A549 treated with Mapracorat at 1 μM for 4 hours (cell line): ENCODE results near the gene OR8J1. TPM values are rescaled to one million over a fixed set of nuclear protein-coding genes. Genes with fewer than 3 reads are reported as not detected.

Experiments
- total RNA-seq: library from RNA; stranded (reverse); fragments of 200-300 nt; extraction: Qiagen RNA extraction; gene quantifications from 5 replicates; pipeline ENCODE4 v1.2.3, GENCODE V29; 2022

Gene OR8J1, protein sequence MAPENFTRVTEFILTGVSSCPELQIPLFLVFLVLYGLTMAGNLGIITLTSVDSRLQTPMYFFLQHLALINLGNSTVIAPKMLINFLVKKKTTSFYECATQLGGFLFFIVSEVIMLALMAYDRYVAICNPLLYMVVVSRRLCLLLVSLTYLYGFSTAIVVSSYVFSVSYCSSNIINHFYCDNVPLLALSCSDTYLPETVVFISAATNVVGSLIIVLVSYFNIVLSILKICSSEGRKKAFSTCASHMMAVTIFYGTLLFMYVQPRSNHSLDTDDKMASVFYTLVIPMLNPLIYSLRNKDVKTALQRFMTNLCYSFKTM
- total RNA-seq = not detected in 5 replicates

DNA sequence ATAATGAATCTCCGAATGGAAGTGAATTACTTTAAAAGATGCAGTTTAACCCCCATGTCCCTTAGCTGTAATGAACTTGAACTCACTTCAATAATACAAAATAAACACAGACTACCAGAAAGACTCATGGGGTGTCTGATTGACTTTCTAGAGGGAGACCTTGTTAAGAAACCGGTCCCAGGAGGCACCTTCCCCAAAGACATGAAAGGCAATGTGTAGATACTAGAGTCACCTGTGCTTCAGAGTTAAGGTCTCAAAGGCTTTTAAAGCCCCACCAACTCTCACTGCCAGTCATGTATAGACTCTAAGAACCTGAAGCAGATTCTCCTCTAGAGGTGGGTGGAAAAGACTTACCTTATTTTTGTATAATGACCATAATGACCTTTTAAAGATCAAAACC is at the start of gene OR8J1:
OR8J1 (plus strand) TSS at position 301 of the 400 bp plus-strand sequence. CDS start 5,956 bp downstream, outside the sequence.

DNA sequence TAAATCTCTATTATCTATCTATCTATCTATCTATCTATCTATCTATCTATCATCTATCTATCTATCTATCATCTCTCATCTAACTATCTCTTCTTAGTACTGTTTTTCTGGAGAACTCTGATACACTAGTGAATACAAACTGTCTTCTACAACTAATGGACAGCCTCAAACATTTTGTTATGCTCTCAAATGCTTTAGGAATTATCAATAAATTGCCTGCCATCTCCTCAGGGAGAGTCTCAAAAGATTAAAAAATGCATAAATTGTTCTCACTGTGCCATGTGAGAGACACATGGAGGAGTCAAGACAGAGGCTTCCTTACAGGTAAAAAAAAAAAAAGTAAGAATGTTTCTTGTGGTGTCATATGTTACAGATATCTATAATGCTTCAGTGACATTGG is 39.2 kb upstream of the OR8J1 start, which contains the start of gene OR8K3:
OR8K3 (plus strand) TSS at position 301 of the 400 bp plus-strand sequence. CDS start 3,163 bp downstream, outside the sequence.

DNA sequence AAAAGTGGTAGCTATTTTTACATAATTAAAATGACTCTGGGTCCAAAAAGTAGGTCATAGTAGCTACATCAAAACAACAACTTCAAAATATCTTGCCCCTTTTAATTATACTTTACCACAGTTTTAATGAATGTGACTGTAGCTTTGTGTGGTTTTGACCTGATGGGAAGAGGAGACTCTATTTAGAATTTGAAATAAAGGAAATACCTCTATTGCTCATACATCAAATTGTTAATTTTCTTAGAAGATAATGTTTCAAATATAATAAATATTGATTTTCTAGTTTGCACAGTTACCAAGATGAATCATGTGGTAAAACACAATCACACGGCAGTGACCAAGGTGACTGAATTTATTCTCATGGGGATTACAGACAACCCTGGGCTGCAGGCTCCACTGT is 8.4 kb upstream of the OR8J1 start, which contains the start of gene OR8K1:
OR8K1 (plus strand) TSS at position 301 of the 400 bp plus-strand sequence; CDS start at position 301, 0 bp downstream.

DNA sequence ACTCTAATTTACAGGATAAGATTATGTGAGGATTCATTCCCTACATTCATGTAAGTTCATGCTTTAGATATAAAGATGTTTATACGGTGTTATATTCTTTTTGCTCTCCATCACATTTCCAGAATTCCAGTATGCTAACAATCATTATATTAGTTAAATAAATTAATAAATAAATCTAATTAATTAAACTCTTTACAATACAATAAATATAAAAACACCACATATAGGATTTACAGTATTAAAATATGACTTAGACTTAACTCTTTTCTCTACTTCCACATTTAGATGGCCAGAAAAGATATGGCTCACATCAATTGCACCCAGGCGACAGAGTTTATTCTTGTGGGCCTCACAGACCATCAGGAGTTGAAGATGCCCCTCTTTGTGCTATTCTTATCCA is 21.2 kb downstream of the OR8J1 start, which contains the start of gene OR8U1:
OR8U1 (plus strand) TSS at position 301 of the 400 bp plus-strand sequence; CDS start at position 301, 0 bp downstream.

Other genes starting within 250 kb of the OR8J1 start
- gene OR8H3, start 231.9 kb upstream of the OR8J1 start, total RNA-seq = not detected in 5 replicates
- not detected in 5 replicates for gene OR8J3, start 214.1 kb upstream of the OR8J1 start, total RNA-seq
- not detected in 5 replicates for gene OR8K5, start 194.0 kb upstream of the OR8J1 start, total RNA-seq
- gene OR5J2, start 177.7 kb upstream of the OR8J1 start, total RNA-seq = not detected in 5 replicates
- gene OR5T2, start 120.0 kb upstream of the OR8J1 start, total RNA-seq = not detected in 5 replicates
- not detected in 5 replicates for gene OR5T3, start 102.0 kb upstream of the OR8J1 start, total RNA-seq
- not detected in 5 replicates for gene OR5T1, start 80.1 kb upstream of the OR8J1 start, total RNA-seq
- not detected in 5 replicates for gene OR8H1, start 62.0 kb upstream of the OR8J1 start, total RNA-seq
- not detected in 5 replicates for gene OR8K3, start 39.1 kb upstream of the OR8J1 start, total RNA-seq
- not detected in 5 replicates for gene OR8K1, start 8.3 kb upstream of the OR8J1 start, total RNA-seq
- not detected in 5 replicates for gene OR8U1, start 21.3 kb downstream of the OR8J1 start, total RNA-seq
- not detected in 5 replicates for gene OR5AL1, start 58.4 kb downstream of the OR8J1 start, total RNA-seq
- gene OR5M3, start 119.1 kb downstream of the OR8J1 start, total RNA-seq = not detected in 5 replicates
- not detected in 5 replicates for gene OR5M8, start 137.1 kb downstream of the OR8J1 start, total RNA-seq
- not detected in 5 replicates for gene OR5M11, start 189.0 kb downstream of the OR8J1 start, total RNA-seq
- not detected in 5 replicates for gene OR5M10, start 223.4 kb downstream of the OR8J1 start, total RNA-seq